Adrenal gland (tissue), 5 donors: ENCODE data around the gene GRAP2.
"Not testable (repeated sequence)": the region's sequence is repeated elsewhere in the genome, so short reads cannot be mapped to it uniquely, and the experiment has no call there.

Source experiments
- CTCF ChIP-seq, 6 experiments: fragments of 450-650 bp in 4 of 6; fragments of 200-600 bp in 2 of 6; sonication (generic) in 1 of 6; IDR thresholded peaks; 1 replicate in 5 of 6; 2 replicates in 1 of 6; pipeline versions ENCODE4 v1.5.1 to v1.8.0; 2016 to 2021; ENCODE audit warnings: antibody characterized with exemption in 6 of 6, mild to moderate bottlenecking in 2 of 6, moderate library complexity in 1 of 6
- POLR2A ChIP-seq, 2 donors: fragments of 450-650 bp; IDR thresholded peaks; one replicate each; pipeline ENCODE4 v1.6.1; 2017; ENCODE audit warnings: antibody characterized with exemption in 2 of 2, mild to moderate bottlenecking in 2 of 2, moderate library complexity in 1 of 2
- donor health status: DM: no; HTN: no; CAD: no.

- not testable (repeated sequence) for TF ChIP-seq CTCF, POLR2A (IDR thresholded peaks at IDR 0.05)
Observed at GRCh38 chr22:39951603-39952293, 50.9 kb downstream of the GRAP2 start.
